HCT116 (cell line): ENCODE data around the gene OR6C65.

Experiments used
- CEBPB ChIP-seq: IDR thresholded peaks from 2 replicates; pipeline ENCODE4 v1.6.1; 2012; ENCODE audit warnings: low read depth
- ELF1 ChIP-seq: IDR thresholded peaks from 2 replicates; pipeline ENCODE4 v1.6.1; 2012; ENCODE audit warnings: low read depth, borderline replicate concordance
- EZH2 ChIP-seq: fragments of 200-600 bp; sonication (generic); IDR thresholded peaks from 2 replicates; pipeline ENCODE4 v1.6.1; 2017; ENCODE audit warnings: antibody characterized with exemption, mixed run types
- FOSL1 ChIP-seq: IDR thresholded peaks from 2 replicates; pipeline ENCODE4 v1.6.1; 2012; ENCODE audit warnings: low read depth
- JUND ChIP-seq: IDR thresholded peaks from 2 replicates; pipeline ENCODE4 v1.6.1; 2012
- POLR2A ChIP-seq: IDR thresholded peaks from 2 replicates; pipeline ENCODE4 v1.7.0; 2011; ENCODE audit warnings: borderline replicate concordance; ENCODE audit not compliant: insufficient read depth, insufficient read length; ENCODE audit errors: extremely low read depth
- POLR2AphosphoS5 ChIP-seq: IDR thresholded peaks from 2 replicates; pipeline ENCODE4 v1.6.1; 2011; ENCODE audit warnings: mild to moderate bottlenecking, low read depth, low read length, moderate library complexity
- SRF ChIP-seq: IDR thresholded peaks from 2 replicates; pipeline ENCODE4 v1.6.1; 2012; ENCODE audit warnings: low read depth
- TF ChIP-seq, protein P1 (sequence below), 3 experiments: fragments of 200-600 bp in 1 of 3; sonication (generic) in 1 of 3; IDR thresholded peaks in 2 of 3; conservative IDR thresholded peaks in 1 of 3; 2 replicates each; pipeline ENCODE4 v1.5.1; 2012 to 2017; ENCODE audit warnings: low read depth in 2 of 3, low read length in 2 of 3, antibody characterized with exemption in 1 of 3, borderline replicate concordance in 1 of 3, control low read depth in 1 of 3, mild to moderate bottlenecking in 1 of 3, mixed read lengths in 1 of 3, mixed run types in 1 of 3, moderate library complexity in 1 of 3; ENCODE audit not compliant: insufficient read depth in 1 of 3
- TF ChIP-seq, protein P2 (sequence below): IDR thresholded peaks from 2 replicates; pipeline ENCODE4 v1.6.1; 2012
- TF ChIP-seq, protein P3 (sequence below): IDR thresholded peaks from 2 replicates; pipeline ENCODE4 v1.6.1; 2012; ENCODE audit warnings: low read depth

DNA sequence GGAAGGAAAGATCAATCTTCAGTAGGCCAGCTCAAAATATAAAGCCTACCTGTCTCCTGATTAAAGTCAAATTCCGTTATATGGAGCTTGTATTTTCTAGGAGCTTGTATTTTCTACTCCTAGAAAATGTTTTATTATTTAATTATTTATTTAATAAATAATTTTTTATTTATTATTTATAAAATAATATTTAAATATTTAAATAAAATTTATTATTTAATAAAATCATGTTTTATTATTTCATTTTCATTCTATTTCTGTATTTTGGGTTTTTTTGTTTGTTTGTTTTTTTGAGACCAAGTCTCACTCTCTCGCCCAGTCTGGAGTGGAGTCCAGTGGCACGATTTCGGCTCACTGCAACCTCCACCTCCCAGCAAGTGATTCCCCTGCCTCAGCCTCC, 27.8 kb upstream of the OR6C65 start:
- TF ChIP-seq ELF1 (no peak), EZH2 (no peak), POLR2AphosphoS5 (no peak), POLR2A (no peak), CEBPB (no peak), JUND (no peak), FOSL1 (no peak), SRF (no peak)
- TF ChIP-seq, protein P1, sequence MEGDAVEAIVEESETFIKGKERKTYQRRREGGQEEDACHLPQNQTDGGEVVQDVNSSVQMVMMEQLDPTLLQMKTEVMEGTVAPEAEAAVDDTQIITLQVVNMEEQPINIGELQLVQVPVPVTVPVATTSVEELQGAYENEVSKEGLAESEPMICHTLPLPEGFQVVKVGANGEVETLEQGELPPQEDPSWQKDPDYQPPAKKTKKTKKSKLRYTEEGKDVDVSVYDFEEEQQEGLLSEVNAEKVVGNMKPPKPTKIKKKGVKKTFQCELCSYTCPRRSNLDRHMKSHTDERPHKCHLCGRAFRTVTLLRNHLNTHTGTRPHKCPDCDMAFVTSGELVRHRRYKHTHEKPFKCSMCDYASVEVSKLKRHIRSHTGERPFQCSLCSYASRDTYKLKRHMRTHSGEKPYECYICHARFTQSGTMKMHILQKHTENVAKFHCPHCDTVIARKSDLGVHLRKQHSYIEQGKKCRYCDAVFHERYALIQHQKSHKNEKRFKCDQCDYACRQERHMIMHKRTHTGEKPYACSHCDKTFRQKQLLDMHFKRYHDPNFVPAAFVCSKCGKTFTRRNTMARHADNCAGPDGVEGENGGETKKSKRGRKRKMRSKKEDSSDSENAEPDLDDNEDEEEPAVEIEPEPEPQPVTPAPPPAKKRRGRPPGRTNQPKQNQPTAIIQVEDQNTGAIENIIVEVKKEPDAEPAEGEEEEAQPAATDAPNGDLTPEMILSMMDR (IDR thresholded peaks at IDR 0.05 in 2 of 3, conservative IDR thresholded peaks at IDR 0.05 in 1 of 3; ENCODE audit: borderline replicate concordance in 1 of 3, insufficient read depth in 1 of 3, low read depth in 2 of 3, low read length in 2 of 3), result no peak
- TF ChIP-seq, protein P2, sequence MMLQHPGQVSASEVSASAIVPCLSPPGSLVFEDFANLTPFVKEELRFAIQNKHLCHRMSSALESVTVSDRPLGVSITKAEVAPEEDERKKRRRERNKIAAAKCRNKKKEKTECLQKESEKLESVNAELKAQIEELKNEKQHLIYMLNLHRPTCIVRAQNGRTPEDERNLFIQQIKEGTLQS, result no peak
- TF ChIP-seq, protein P3, sequence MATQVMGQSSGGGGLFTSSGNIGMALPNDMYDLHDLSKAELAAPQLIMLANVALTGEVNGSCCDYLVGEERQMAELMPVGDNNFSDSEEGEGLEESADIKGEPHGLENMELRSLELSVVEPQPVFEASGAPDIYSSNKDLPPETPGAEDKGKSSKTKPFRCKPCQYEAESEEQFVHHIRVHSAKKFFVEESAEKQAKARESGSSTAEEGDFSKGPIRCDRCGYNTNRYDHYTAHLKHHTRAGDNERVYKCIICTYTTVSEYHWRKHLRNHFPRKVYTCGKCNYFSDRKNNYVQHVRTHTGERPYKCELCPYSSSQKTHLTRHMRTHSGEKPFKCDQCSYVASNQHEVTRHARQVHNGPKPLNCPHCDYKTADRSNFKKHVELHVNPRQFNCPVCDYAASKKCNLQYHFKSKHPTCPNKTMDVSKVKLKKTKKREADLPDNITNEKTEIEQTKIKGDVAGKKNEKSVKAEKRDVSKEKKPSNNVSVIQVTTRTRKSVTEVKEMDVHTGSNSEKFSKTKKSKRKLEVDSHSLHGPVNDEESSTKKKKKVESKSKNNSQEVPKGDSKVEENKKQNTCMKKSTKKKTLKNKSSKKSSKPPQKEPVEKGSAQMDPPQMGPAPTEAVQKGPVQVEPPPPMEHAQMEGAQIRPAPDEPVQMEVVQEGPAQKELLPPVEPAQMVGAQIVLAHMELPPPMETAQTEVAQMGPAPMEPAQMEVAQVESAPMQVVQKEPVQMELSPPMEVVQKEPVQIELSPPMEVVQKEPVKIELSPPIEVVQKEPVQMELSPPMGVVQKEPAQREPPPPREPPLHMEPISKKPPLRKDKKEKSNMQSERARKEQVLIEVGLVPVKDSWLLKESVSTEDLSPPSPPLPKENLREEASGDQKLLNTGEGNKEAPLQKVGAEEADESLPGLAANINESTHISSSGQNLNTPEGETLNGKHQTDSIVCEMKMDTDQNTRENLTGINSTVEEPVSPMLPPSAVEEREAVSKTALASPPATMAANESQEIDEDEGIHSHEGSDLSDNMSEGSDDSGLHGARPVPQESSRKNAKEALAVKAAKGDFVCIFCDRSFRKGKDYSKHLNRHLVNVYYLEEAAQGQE, result no peak
